Neuronal stem cell (in vitro differentiated cells): ENCODE data around the gene FAM13B.
"Not testable (repeated sequence)": the region's sequence is repeated elsewhere in the genome, so short reads cannot be mapped to it uniquely, and the experiment has no call there.

Source experiments
- DNase-seq: peaks from one replicate; pipeline ENCODE4 v3.0.0-alpha.2; 2013; ENCODE audit warnings: low spot score
- H2AFZ ChIP-seq: one replicate; pipeline ENCODE4 v1.6.1; 2013; ENCODE audit warnings: mild to moderate bottlenecking, low read length, inconsistent platforms
- H2AK5ac ChIP-seq: 2 replicates; pipeline ENCODE4 v1.6.1; 2013; ENCODE audit warnings: low read depth, mild to moderate bottlenecking, inconsistent platforms, low read length, moderate library complexity, mixed read lengths
- H2BK120ac ChIP-seq: 2 replicates; pipeline ENCODE4 v1.6.1; 2013; ENCODE audit warnings: low read depth, mild to moderate bottlenecking, inconsistent platforms, low read length, moderate library complexity, mixed read lengths
- H2BK12ac ChIP-seq: one replicate; pipeline ENCODE4 v1.6.1; 2013; ENCODE audit warnings: low read length, inconsistent platforms
- H2BK15ac ChIP-seq: 2 replicates; pipeline ENCODE4 v1.6.1; 2013; ENCODE audit warnings: mild to moderate bottlenecking, low read length, inconsistent platforms, mixed read lengths
- H2BK5ac ChIP-seq: one replicate; pipeline ENCODE4 v1.6.1; 2013; ENCODE audit warnings: inconsistent platforms, mild to moderate bottlenecking, low read length, moderate library complexity
- H3K14ac ChIP-seq: one replicate; pipeline ENCODE4 v1.6.1; 2013; ENCODE audit warnings: low read length, inconsistent platforms
- H3K18ac ChIP-seq: 2 replicates; pipeline ENCODE4 v1.6.1; 2013; ENCODE audit warnings: low read length, inconsistent platforms
- H3K23ac ChIP-seq: 2 replicates; pipeline ENCODE4 v1.6.1; 2013; ENCODE audit warnings: low read depth, mild to moderate bottlenecking, mixed read lengths, low read length, inconsistent platforms; ENCODE audit not compliant: poor library complexity
- H3K27ac ChIP-seq: replicated peaks from 3 replicates; pipeline ENCODE4 v1.5.1; 2013; ENCODE audit warnings: low read length, inconsistent platforms
- H3K27me3 ChIP-seq, 3 experiments: 2 replicates each; pipeline ENCODE4 v1.6.1; 2013; ENCODE audit warnings: low read length in 3 of 3, mild to moderate bottlenecking in 2 of 3, inconsistent platforms in 1 of 3, low read depth in 1 of 3, mixed read lengths in 1 of 3, moderate library complexity in 1 of 3; ENCODE audit not compliant: control insufficient read depth in 3 of 3, insufficient read depth in 3 of 3
- H3K36me3 ChIP-seq, 2 donors: replicated peaks in 1 of 2; 2 replicates each; pipeline ENCODE4 v1.6.1; 2013; ENCODE audit warnings: low read length in 2 of 2; ENCODE audit not compliant: control insufficient read depth in 2 of 2, insufficient read depth in 2 of 2
- H3K4ac ChIP-seq: 2 replicates; pipeline ENCODE4 v1.6.1; 2013; ENCODE audit warnings: inconsistent platforms, mild to moderate bottlenecking, low read length, moderate library complexity
- H3K4me1 ChIP-seq, 2 donors: 1 replicate in 1 of 2; 2 replicates in 1 of 2; pipeline ENCODE4 v1.6.1; 2013; ENCODE audit warnings: low read length in 2 of 2, low read depth in 1 of 2; ENCODE audit not compliant: control insufficient read depth in 2 of 2, insufficient read depth in 1 of 2
- H3K4me2 ChIP-seq: one replicate; pipeline ENCODE4 v1.6.1; 2013; ENCODE audit warnings: mild to moderate bottlenecking, low read length, inconsistent platforms; ENCODE audit not compliant: insufficient read depth, poor library complexity, severe bottlenecking
- H3K4me3 ChIP-seq, 2 donors: 2 replicates each; pipeline ENCODE4 v1.5.1; 2013; ENCODE audit warnings: low read length in 2 of 2, mild to moderate bottlenecking in 2 of 2, inconsistent platforms in 1 of 2, moderate library complexity in 1 of 2
- H3K79me1 ChIP-seq: one replicate; pipeline ENCODE4 v1.6.1; 2013; ENCODE audit warnings: low read depth, mild to moderate bottlenecking, inconsistent platforms, low read length, moderate library complexity
- H3K9ac ChIP-seq: one replicate; pipeline ENCODE4 v1.6.1; 2013; ENCODE audit warnings: mild to moderate bottlenecking, low read depth, low read length, inconsistent platforms; ENCODE audit not compliant: poor library complexity
- H3K9me3 ChIP-seq, 2 donors: replicated peaks in 1 of 2; 2 replicates each; pipeline versions ENCODE3 to v1.6.1; 2013; ENCODE audit warnings: low read length in 2 of 2, mild to moderate bottlenecking in 2 of 2, inconsistent platforms in 1 of 2, low read depth in 1 of 2, mixed read lengths in 1 of 2, moderate library complexity in 1 of 2; ENCODE audit not compliant: control insufficient read depth in 2 of 2, insufficient read depth in 1 of 2
- H4K8ac ChIP-seq: one replicate; pipeline ENCODE4 v1.6.1; 2013; ENCODE audit warnings: low read depth, mild to moderate bottlenecking, inconsistent platforms, low read length, moderate library complexity
- H4K91ac ChIP-seq: one replicate; pipeline ENCODE4 v1.6.1; 2013; ENCODE audit warnings: low read length, low read depth, mild to moderate bottlenecking, inconsistent platforms; ENCODE audit not compliant: poor library complexity
- WGBS, 2 donors: extraction: QIAGEN DNeasy Blood & Tissue Kit; methylation state at CpG; one replicate each; pipeline ENCODE4 v1.1.7; 2013; ENCODE audit warnings: missing lambda C conversion rate in 2 of 2, mixed read lengths in 1 of 2; ENCODE audit not compliant: insufficient read length in 2 of 2, insufficient replicate concordance in 1 of 2; ENCODE audit errors: extremely low coverage in 2 of 2; 5-methylcytosine and 5-hydroxymethylcytosine counted together

The FAM13B gene

DNA sequence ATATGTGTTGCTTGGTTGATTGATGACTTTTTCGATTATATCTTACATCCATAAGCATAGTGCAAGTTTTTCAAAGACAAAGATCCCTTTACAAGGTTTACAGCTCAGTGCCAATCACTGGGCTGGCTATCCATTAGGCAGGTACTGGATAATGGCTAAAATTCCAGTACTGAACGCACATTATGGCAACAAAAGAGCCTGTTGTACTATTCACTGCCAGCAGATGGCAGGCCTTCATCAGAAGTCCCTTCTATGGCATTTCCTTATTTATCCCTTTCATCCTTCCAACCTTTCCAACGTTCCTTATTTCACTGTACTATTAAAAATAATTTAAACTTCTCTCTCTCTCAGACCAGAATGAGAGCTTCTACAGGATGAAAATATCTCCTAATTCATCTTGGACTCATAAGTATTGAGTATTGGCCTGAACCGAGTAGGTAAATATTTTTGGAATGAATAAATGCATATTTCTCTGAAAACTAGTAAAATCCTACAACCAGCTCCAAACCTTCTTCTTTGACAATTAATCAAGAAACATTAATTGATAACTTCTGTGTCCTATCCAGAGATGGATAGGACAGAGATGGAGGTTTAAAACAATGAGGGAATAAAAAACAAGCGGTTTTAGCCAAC is 44.3 kb upstream of the FAM13B start:
- no peak overlapping the region for H2AK5ac ChIP-seq
- no peak overlapping the region for H3K18ac ChIP-seq
- no peak overlapping the region for H4K8ac ChIP-seq
- no peak overlapping the region for H3K4me3 ChIP-seq
- no peak overlapping the region for H3K4ac ChIP-seq
- peak; percentile 62 for DNase-seq
- H3K4me1 ChIP-seq: peaks cover 0 to 12% of the 10 kb centered on the region in 2 donors
- no peak overlapping the region for H3K9ac ChIP-seq
- no peak overlapping the region for H3K23ac ChIP-seq
- H2BK120ac ChIP-seq: no peak overlapping the region
- H4K91ac ChIP-seq: no peak overlapping the region
- no peak overlapping the region for H3K4me2 ChIP-seq
- H3K27ac ChIP-seq: peak overlapping the region; percentile 44
- H3K27me3 ChIP-seq: peaks cover 0 to 11% (median 0%) of the 10 kb centered on the region in 3 experiments
- 100% methylated on average over 1 of the region's 5 CpGs; no CpG with 5 or more reads in 1 of the 2 donors for WGBS, 2 donors
- H3K79me1 ChIP-seq: no peaks in the 10 kb centered on the region
- no peak overlapping the region for H3K14ac ChIP-seq
- H2BK12ac ChIP-seq: no peak overlapping the region
- no peak overlapping the region for H2BK5ac ChIP-seq
- no peaks in the 10 kb centered on the region for H3K9me3 ChIP-seq
- H3K36me3 ChIP-seq: no peaks in the 10 kb centered on the region
- no peak overlapping the region for H2BK15ac ChIP-seq
- peak overlapping the region; percentile 76 for H2AFZ ChIP-seq

- not testable (repeated sequence) for H3K4me1 ChIP-seq, H3K14ac ChIP-seq, H3K4me3 ChIP-seq, H2BK12ac ChIP-seq, H3K79me1 ChIP-seq, H2BK5ac ChIP-seq, DNase-seq, H2BK120ac ChIP-seq, H3K9ac ChIP-seq, H3K18ac ChIP-seq, H3K27ac ChIP-seq, H3K27me3 ChIP-seq, H3K23ac ChIP-seq, H2AFZ ChIP-seq, H2BK15ac ChIP-seq, H4K91ac ChIP-seq, H4K8ac ChIP-seq, H3K36me3 ChIP-seq, H2AK5ac ChIP-seq, H3K4ac ChIP-seq, H3K4me2 ChIP-seq, H3K9me3 ChIP-seq
- no CpG with 5 or more reads among the region's 32 CpGs for WGBS, 2 donors
Measured at GRCh38 chr5:138070026-138070425, 37.1 kb upstream of the FAM13B start.

- Histone ChIP-seq H3K18ac (no peak overlapping the region), H3K23ac (no peak overlapping the region), H3K4me1 (peaks cover 0 to 2% of the 10 kb centered on the region in 2 donors), H4K8ac (no peak overlapping the region), H3K9me3 (peaks cover 0 to 1% of the 10 kb centered on the region in 2 donors), H3K79me1 (no peaks in the 10 kb centered on the region), H3K14ac (no peak overlapping the region), H3K4me3 (no peak overlapping the region), H3K9ac (no peak overlapping the region), H2BK5ac (no peak overlapping the region), H2BK12ac (no peak overlapping the region), H4K91ac (no peak overlapping the region), H3K4ac (no peak overlapping the region), H3K36me3 (no peaks in the 10 kb centered on the region), H3K4me2 (no peak overlapping the region), H3K27me3 (no peaks in the 10 kb centered on the region), H2BK15ac (no peak overlapping the region), H2AK5ac (no peak overlapping the region), H2BK120ac (no peak overlapping the region), H2AFZ (no peak overlapping the region), H3K27ac (no peak overlapping the region)
- WGBS, 2 donors: no CpG with 5 or more reads among the region's 6 CpGs
- DNase-seq: no peak
Measured at GRCh38 chr5:138068742-138069600, 36.1 kb upstream of the FAM13B start.

DNA sequence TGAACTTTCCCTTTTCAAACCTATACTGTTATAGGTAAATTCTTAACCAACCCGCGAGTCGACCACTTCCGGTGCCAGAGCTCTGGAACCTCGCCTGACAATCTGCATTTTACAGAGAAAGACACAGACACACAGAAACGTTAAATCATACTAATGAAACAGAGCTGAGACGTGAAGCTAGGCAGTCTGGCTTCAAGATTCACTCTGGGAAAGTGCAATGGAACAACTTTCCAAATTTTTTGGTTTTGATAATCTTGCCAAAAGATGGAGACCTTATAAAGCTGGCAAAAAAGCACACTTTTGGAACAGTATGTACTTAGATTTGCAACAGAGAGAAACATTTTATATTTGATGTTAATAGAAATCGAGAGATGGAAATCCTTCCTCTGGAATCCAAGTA is 35.1 kb upstream of the FAM13B start:
- Histone ChIP-seq H3K36me3 (no peaks in the 10 kb centered on the region), H2AFZ (no peak overlapping the region), H3K79me1 (no peaks in the 10 kb centered on the region), H3K23ac (no peak overlapping the region), H4K91ac (no peak overlapping the region), H3K27me3 (no peaks in the 10 kb centered on the region), H3K4me3 (no peak overlapping the region), H2AK5ac (no peak overlapping the region), H3K9ac (no peak overlapping the region), H3K4me2 (no peak overlapping the region), H4K8ac (no peak overlapping the region), H3K4ac (no peak overlapping the region), H2BK120ac (no peak overlapping the region), H3K9me3 (peaks cover 0 to 1% of the 10 kb centered on the region in 2 donors), H3K14ac (no peak overlapping the region), H2BK15ac (no peak overlapping the region), H3K18ac (no peak overlapping the region), H2BK12ac (no peak overlapping the region), H3K4me1 (peaks cover 0 to 2% of the 10 kb centered on the region in 2 donors), H2BK5ac (no peak overlapping the region), H3K27ac (no peak overlapping the region)
- WGBS, 2 donors: no CpG with 5 or more reads among the region's 8 CpGs
- DNase-seq: no peak
